HepG2 (cell line): ENCODE data around the gene SP5. TPM values are rescaled to one million over a fixed set of nuclear protein-coding genes. Genes with fewer than 3 reads are reported as not detected.

Source experiments
- AFF4 ChIP-seq: sonication (generic); formaldehyde crosslinking; IDR thresholded peaks from 2 replicates; pipeline ENCODE4 v1.4.0; 2020; ENCODE audit warnings: missing genetic modification reagents
- BRCA1 ChIP-seq: sonication (generic); formaldehyde crosslinking; IDR thresholded peaks from 2 replicates; pipeline ENCODE4 v1.4.0; 2020; ENCODE audit warnings: missing genetic modification reagents
- DNMT1 ChIP-seq: sonication (generic); formaldehyde crosslinking; IDR thresholded peaks from 2 replicates; pipeline ENCODE4 v1.5.1; 2020; ENCODE audit warnings: mild to moderate bottlenecking, missing genetic modification reagents
- DNMT3B ChIP-seq: conservative IDR thresholded peaks from 2 replicates; pipeline ENCODE4 v1.6.1; 2016; ENCODE audit warnings: missing biosample characterization, control low read depth
- DR1 ChIP-seq: sonication (generic); formaldehyde crosslinking; IDR thresholded peaks from 2 replicates; pipeline ENCODE4 v1.8.0; 2021; ENCODE audit warnings: mild to moderate bottlenecking, missing genetic modification reagents, inconsistent platforms
- EEA1 ChIP-seq: sonication (generic); formaldehyde crosslinking; IDR thresholded peaks from 2 replicates; pipeline ENCODE4 v1.5.1; 2020; ENCODE audit warnings: mild to moderate bottlenecking, missing genetic modification reagents, borderline replicate concordance
- GTF2F1 ChIP-seq: fragments of 150-350 bp; IDR thresholded peaks from 2 replicates; pipeline ENCODE4 v1.6.1; 2014; ENCODE audit warnings: low read length
- HDAC1 ChIP-seq: sonication (generic); formaldehyde crosslinking; IDR thresholded peaks from 2 replicates; pipeline ENCODE4 v1.5.1; 2020; ENCODE audit warnings: mild to moderate bottlenecking, missing genetic modification reagents
- HNF1B ChIP-seq: sonication (generic); formaldehyde crosslinking; IDR thresholded peaks from 2 replicates; pipeline ENCODE4 v1.5.1; 2020; ENCODE audit warnings: mild to moderate bottlenecking, moderate library complexity, missing genetic modification reagents
- MNT ChIP-seq: fragments of 450-650 bp; IDR thresholded peaks from 2 replicates; pipeline ENCODE4 v1.6.1; 2016
- MTA1 ChIP-seq: sonication (generic); formaldehyde crosslinking; IDR thresholded peaks from 2 replicates; pipeline ENCODE4 v1.4.0; 2020; ENCODE audit warnings: missing genetic modification reagents, mild to moderate bottlenecking, borderline replicate concordance
- NKX3-1 ChIP-seq: sonication (generic); formaldehyde crosslinking; IDR thresholded peaks from 2 replicates; pipeline ENCODE4 v1.5.0; 2020; ENCODE audit warnings: missing genetic modification reagents
- RBM22 ChIP-seq: fragments of 200-400 bp; formaldehyde crosslinking; optimal IDR thresholded peaks from 2 replicates; pipeline ENCODE3; 2017; ENCODE audit warnings: mild to moderate bottlenecking, low read length, moderate library complexity
- SP2 ChIP-seq: sonication (generic); formaldehyde crosslinking; IDR thresholded peaks from 2 replicates; pipeline ENCODE4 v1.5.1; 2020; ENCODE audit warnings: mild to moderate bottlenecking, missing genetic modification reagents
- SRSF4 ChIP-seq: fragments of 200-400 bp; formaldehyde crosslinking; IDR thresholded peaks from one replicate; pipeline ENCODE4 v1.6.1; 2018; ENCODE audit warnings: mild to moderate bottlenecking, low read depth, low read length, moderate library complexity; ENCODE audit not compliant: poor library complexity, severe bottlenecking
- TFE3 ChIP-seq: IDR thresholded peaks from 2 replicates; pipeline ENCODE4 v1.6.1; 2016
- ZBTB20 ChIP-seq: sonication (generic); formaldehyde crosslinking; IDR thresholded peaks from 2 replicates; pipeline ENCODE4 v1.8.1; 2023; ENCODE audit warnings: missing genetic modification reagents, low read depth, mild to moderate bottlenecking, borderline replicate concordance
- ZNF317 ChIP-seq: sonication (generic); formaldehyde crosslinking; IDR thresholded peaks from 2 replicates; pipeline ENCODE4 v1.5.0; 2020; ENCODE audit warnings: mild to moderate bottlenecking, missing genetic modification reagents
- ZNF430 ChIP-seq: sonication (generic); formaldehyde crosslinking; IDR thresholded peaks from 2 replicates; pipeline ENCODE4 v1.9.0; 2021; ENCODE audit warnings: mild to moderate bottlenecking, missing genetic modification reagents
- ZNF441 ChIP-seq: sonication (generic); formaldehyde crosslinking; IDR thresholded peaks from 2 replicates; pipeline ENCODE4 v1.7.0; 2021; ENCODE audit warnings: missing genetic modification reagents, borderline replicate concordance
- ZNF460 ChIP-seq: sonication (generic); formaldehyde crosslinking; IDR thresholded peaks from 2 replicates; pipeline ENCODE4 v1.5.1; 2020; ENCODE audit warnings: missing genetic modification reagents, mild to moderate bottlenecking, borderline replicate concordance
- polyA plus RNA-seq, 8 experiments: library from polyadenylated mRNA; depleted of rRNA in 3 of 8; stranded (reverse) in 7 of 8; unstranded in 1 of 8; fragments of >200 nt; fragmentation: Illumina TruSeq in 4 of 8; extraction: Trizol in 4 of 8; gene quantifications; 2 replicates each; pipeline versions ENCODE4 v1.2.1 to v1.2.3, GENCODE V29; 2011 to 2016; ENCODE audit warnings: low read depth in 4 of 8, missing spikeins in 1 of 8, mixed read lengths in 1 of 8; ENCODE audit not compliant: insufficient read depth in 1 of 8
- total RNA-seq, 5 experiments: library from RNA; depleted of rRNA; stranded (reverse); fragments of >200 nt; fragmentation: Illumina TruSeq; extraction: Trizol; gene quantifications; 2 replicates each; pipeline ENCODE4 v1.2.3, GENCODE V29; 2016; ENCODE audit warnings: low read depth in 1 of 5

Gene SP5
- total and polyA plus RNA-seq, 2 of the 13 experiments (the other 11 are each of a cell fraction or from before 2014, with no cell fraction given), result 50.8 to 119 TPM

- TF ChIP-seq AFF4 (CRISPR knock-in tag) (peak; percentile 100), ZNF430 (no peak; the same call in 1 of the 2 replicates), ZNF317 (CRISPR knock-in tag) (peak; percentile 81), BRCA1 (CRISPR knock-in tag) (peak; percentile 68; the same call in 1 of the 2 replicates), ZNF441 (CRISPR knock-in tag) (peak; percentile 57; the same call in 1 of the 2 replicates), ZBTB20 (CRISPR knock-in tag) (peak; percentile 93), ZNF460 (no peak), GTF2F1 (no peak; the same call in 1 of the 2 replicates), DNMT1 (CRISPR knock-in tag) (no peak), MNT (no peak), DR1 (CRISPR knock-in tag) (peak; percentile 96), EEA1 (CRISPR knock-in tag) (no peak), DNMT3B (peak; percentile 52), SP2 (CRISPR knock-in tag) (peak; percentile 54; the same call in 1 of the 2 replicates), HDAC1 (CRISPR knock-in tag) (peak; percentile 83), NKX3-1 (CRISPR knock-in tag) (no peak), HNF1B (CRISPR knock-in tag) (0 out of 2 replicates have a peak, but pooled peaks have one; percentile 64), SRSF4 (peak; percentile 89), RBM22 (peak; percentile 99), TFE3 (CRISPR knock-in tag) (peak; percentile 29), MTA1 (peak; percentile 26; the same call in 1 of the 2 replicates)
These were observed at the start of gene SP5 (continued) for GRCh38 chr2:170715062-170715931.
